GM12864 (cell line): ENCODE data around the gene TARBP1.

ENCODE experiments used
- DNase-seq: peaks from one replicate; pipeline ENCODE4 v3.0.0-alpha.2; 2011; ENCODE audit warnings: low read depth
- H3K4me3 ChIP-seq: 2 replicates; pipeline ENCODE4 v1.5.1; 2011; ENCODE audit warnings: mild to moderate bottlenecking, low read depth, low read length, control low read depth
- CTCF ChIP-seq: IDR thresholded peaks from 2 replicates; pipeline ENCODE4 v1.5.1; 2011; ENCODE audit warnings: low read depth, mild to moderate bottlenecking, moderate library complexity, low read length, control low read depth, inconsistent platforms; ENCODE audit errors: missing control alignments

Gene TARBP1

DNA sequence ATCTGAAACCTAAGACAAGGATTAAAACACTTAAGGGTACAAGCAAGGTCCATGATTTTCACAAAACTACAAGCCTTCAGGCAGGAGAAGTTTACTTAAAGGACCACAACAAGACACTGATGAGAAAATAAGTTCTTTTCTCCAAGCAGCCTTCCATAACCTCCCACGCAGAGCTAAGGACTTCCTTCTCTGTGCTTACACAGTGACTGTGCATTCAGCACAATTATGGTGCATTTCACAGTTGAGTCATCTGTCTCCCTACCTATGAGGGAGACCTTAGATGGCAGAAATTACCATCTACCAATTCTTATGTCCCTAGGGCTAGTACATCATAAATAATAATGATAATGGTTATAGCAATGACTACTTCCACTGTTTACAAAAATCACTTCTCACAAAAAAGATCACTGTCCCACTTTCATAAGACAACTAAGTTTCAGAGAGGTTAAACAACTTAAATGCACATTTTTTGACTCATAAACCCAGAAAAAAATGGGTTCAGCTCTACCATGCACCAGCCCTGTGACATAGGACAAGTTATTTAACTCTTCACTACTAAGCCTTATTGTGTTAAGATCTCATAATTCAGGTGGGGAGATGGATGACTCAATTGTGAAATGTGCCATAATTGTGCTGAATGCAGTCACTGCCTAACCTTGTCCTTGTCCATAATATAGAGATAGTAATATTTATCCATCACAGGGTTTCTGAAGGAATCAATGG lies 45.3 kb downstream of the TARBP1 start:
- no peak for TF ChIP-seq CTCF
- no peak overlapping the region for H3K4me3 ChIP-seq
- peak; percentile 26 for DNase-seq

DNA sequence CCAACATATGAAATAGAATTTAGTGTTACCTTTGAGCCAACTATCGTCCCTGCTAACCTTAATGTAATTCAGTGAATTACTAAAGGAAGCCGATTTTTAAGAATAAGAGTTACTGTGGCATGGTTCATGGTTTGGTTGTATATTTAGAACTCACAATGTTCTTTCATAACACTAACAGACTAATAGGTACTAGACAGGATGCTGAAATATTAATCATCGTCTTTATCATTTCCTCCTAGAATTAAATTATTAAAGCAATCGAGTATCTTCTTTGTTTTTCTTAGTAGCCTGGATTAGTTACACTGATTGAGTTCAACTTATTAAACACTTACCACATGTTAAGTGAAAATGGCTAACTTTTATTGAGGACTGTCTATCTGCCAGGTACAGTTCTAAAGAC lies 47.7 kb downstream of the TARBP1 start:
- no peak for TF ChIP-seq CTCF
- H3K4me3 ChIP-seq, result no peak overlapping the region
- DNase-seq, result no peak

DNA sequence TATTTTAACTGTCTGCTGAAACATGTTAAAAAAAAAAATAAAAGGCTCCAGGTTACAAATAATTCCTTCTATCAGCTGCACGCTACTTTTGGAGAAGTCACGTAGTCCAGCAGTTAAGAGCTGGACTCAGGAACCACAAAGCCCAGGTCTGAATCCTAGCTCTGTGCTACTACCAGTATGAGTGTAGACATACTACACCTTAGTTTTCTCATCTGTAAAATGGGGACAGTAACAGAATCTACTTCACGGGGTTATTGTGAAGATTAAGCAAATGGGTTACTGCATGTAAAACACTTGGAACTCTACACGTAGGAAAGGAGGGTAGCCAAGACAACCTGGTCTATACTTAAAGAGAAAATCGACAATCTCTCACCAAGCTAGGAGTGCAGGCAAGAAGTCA lies 48.3 kb downstream of the TARBP1 start:
- H3K4me3 ChIP-seq, result no peak overlapping the region
- no peak for DNase-seq
- no peak for TF ChIP-seq CTCF

DNA sequence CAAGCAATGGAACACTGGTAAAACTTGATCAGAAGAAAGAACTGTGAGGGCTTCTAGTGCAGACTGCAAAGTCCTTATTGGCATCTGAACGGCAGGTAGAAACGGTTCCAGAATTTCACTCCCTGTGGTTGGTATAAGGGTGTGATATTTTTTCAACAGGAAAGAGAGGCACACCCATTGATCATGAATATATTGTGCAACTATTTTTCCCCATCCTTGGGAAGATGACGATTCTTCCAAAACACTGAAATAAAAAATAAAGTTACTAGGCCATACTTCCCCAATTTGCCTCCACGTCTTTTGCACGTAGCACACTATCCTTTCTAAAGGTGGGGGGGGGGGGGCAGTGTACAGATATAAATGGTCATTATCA lies 49.6 kb downstream of the TARBP1 start:
- no peak for TF ChIP-seq CTCF
- DNase-seq, result no peak
- no peak overlapping the region for H3K4me3 ChIP-seq

DNA sequence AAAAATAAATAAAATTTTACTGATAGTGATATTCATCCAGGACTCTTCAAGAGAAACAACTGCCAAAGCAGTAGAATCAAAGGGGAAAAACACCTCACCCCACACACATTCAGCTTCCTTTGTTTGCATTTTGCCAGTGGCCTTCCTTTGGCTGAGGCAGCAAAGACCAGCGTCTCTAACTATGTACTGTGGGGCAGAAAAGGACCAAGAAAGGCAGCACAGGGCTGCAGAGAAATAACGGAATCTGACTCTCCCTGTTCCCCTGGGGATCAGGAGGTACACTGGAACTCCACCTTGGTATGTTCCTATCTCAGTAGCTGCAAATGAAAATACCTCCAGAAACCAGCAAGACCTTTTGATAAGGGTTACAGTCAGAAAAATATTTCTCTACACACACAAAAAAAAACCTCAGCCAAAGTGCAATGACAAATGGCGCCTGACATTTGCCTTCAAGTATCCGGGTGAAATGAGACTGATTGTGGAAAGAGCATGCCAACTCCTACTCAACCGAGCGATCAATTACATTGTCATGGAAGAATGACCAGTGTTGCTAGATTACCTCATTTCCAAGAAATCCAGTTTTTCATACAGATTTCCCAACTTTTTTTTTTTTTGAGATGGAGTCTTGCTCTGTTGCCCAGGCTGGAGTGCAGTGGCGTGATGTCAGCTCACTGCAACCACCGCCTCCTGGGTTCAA lies 50.9 kb downstream of the TARBP1 start:
- DNase-seq, result no peak
- no peak for TF ChIP-seq CTCF
- H3K4me3 ChIP-seq, result no peak overlapping the region

DNA sequence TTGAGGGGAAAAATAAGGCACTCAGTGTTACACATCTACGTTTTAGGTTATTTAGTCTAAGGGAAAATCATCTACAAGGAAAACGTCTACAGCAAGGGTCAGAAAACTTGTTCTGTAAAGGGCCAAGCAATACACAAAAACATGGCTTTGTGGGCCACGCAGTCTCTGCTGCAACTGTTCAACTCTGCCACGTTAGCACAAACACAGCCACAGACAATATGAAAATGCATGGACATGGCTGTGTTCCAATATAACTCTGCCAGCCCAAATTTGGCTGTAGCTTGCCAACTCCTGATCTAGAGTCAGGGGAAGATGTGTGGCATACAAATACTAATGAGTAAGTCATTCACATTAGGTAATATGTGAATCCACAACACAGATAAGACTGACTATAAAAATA lies 65.0 kb downstream of the TARBP1 start:
- no peak for DNase-seq
- no peak for TF ChIP-seq CTCF
- no peak overlapping the region for H3K4me3 ChIP-seq

- H3K4me3 ChIP-seq, result no peak overlapping the region
- no peak for DNase-seq
- TF ChIP-seq CTCF, result no peak
These were observed 65.5 kb downstream of the TARBP1 start for GRCh38 chr1:234413485-234413884.
